Keratinocyte (primary cell): Measurements from ENCODE around the gene CLDN5.

Experiments used
- CTCF ChIP-seq, 3 experiments: IDR thresholded peaks in 1 of 3; conservative IDR thresholded peaks in 1 of 3; optimal IDR thresholded peaks in 1 of 3; 2 replicates in 2 of 3; 3 replicates in 1 of 3; pipeline versions ENCODE3 to v1.5.1; 2011; ENCODE audit warnings: low read length in 3 of 3, mild to moderate bottlenecking in 3 of 3, moderate library complexity in 2 of 3, control low read depth in 1 of 3, inconsistent platforms in 1 of 3; ENCODE audit not compliant: insufficient read depth in 2 of 3; ENCODE audit errors: extremely low read depth in 1 of 3
- EZH2 ChIP-seq: IDR thresholded peaks from one replicate; pipeline ENCODE4 v1.6.1; 2012; ENCODE audit warnings: inconsistent platforms, mild to moderate bottlenecking, low read length, moderate library complexity

GRCh38 chr22:19571207-19571795 is 47.1 kb upstream of the CLDN5 start:
- TF ChIP-seq CTCF (optimal IDR thresholded peaks at IDR 0.05 in 1 of 3, IDR thresholded peaks at IDR 0.05 in 1 of 3, conservative IDR thresholded peaks at IDR 0.05 in 1 of 3; ENCODE audit: extremely low read depth in 1 of 3, insufficient read depth in 2 of 3, low read length in 3 of 3) (no peak), EZH2 (no peak)
